H9 (cell line): ENCODE results near the gene TMC1. TPM values are rescaled to one million over a fixed set of nuclear protein-coding genes. Genes with fewer than 3 reads are reported as not detected.

Experiments
- DNase-seq: peaks from one replicate; pipeline ENCODE4 v3.0.0-alpha.2; 2017
- H2AFZ ChIP-seq: one replicate; pipeline ENCODE4 v1.6.1; 2013; ENCODE audit warnings: mild to moderate bottlenecking, low read length, control low read depth, moderate library complexity
- H2AK5ac ChIP-seq: 2 replicates; pipeline ENCODE4 v1.6.1; 2013; ENCODE audit warnings: low read length, control low read depth, mixed read lengths; ENCODE audit not compliant: insufficient read length
- H2BK120ac ChIP-seq: one replicate; pipeline ENCODE4 v1.6.1; 2013; ENCODE audit warnings: low read depth, mild to moderate bottlenecking, low read length, control low read depth, inconsistent platforms; ENCODE audit not compliant: poor library complexity, severe bottlenecking
- H2BK12ac ChIP-seq: 2 replicates; pipeline ENCODE4 v1.6.1; 2013; ENCODE audit warnings: low read length, control low read depth, mixed read lengths, low read depth; ENCODE audit not compliant: insufficient read length
- H2BK15ac ChIP-seq: 2 replicates; pipeline ENCODE4 v1.6.1; 2013; ENCODE audit warnings: low read depth, low read length, control low read depth
- H2BK20ac ChIP-seq: one replicate; pipeline ENCODE4 v1.6.1; 2013; ENCODE audit warnings: low read depth, mild to moderate bottlenecking, low read length, control low read depth, inconsistent platforms; ENCODE audit not compliant: poor library complexity, severe bottlenecking
- H2BK5ac ChIP-seq: 2 replicates; pipeline ENCODE4 v1.6.1; 2013; ENCODE audit warnings: low read length, control low read depth, mixed read lengths; ENCODE audit not compliant: insufficient read length
- H3K14ac ChIP-seq: 2 replicates; pipeline ENCODE4 v1.6.1; 2013; ENCODE audit warnings: low read length, control low read depth; ENCODE audit not compliant: insufficient read depth
- H3K18ac ChIP-seq: 2 replicates; pipeline ENCODE4 v1.6.1; 2013; ENCODE audit warnings: low read depth, mild to moderate bottlenecking, mixed read lengths, low read length, control low read depth; ENCODE audit not compliant: insufficient read length
- H3K23ac ChIP-seq: 2 replicates; pipeline ENCODE4 v1.6.1; 2013; ENCODE audit warnings: low read length, control low read depth, mixed read lengths, low read depth; ENCODE audit not compliant: insufficient read length
- H3K23me2 ChIP-seq: 2 replicates; pipeline ENCODE4 v1.6.1; 2013; ENCODE audit warnings: low read depth, mild to moderate bottlenecking, mixed read lengths, low read length, control low read depth; ENCODE audit not compliant: insufficient read length, poor library complexity, severe bottlenecking
- H3K27ac ChIP-seq: 2 replicates; pipeline ENCODE4 v1.5.1; 2013; ENCODE audit warnings: low read length, control low read depth, mixed read lengths, low read depth; ENCODE audit not compliant: insufficient read length
- H3K27me3 ChIP-seq: 2 replicates; pipeline ENCODE4 v1.6.1; 2013; ENCODE audit warnings: low read length, control low read depth, inconsistent platforms; ENCODE audit not compliant: insufficient read depth
- H3K4ac ChIP-seq: 2 replicates; pipeline ENCODE4 v1.6.1; 2013; ENCODE audit warnings: low read depth, mild to moderate bottlenecking, control low read depth, inconsistent platforms, low read length, moderate library complexity
- H3K4me1 ChIP-seq: 2 replicates; pipeline ENCODE4 v1.6.1; 2013; ENCODE audit warnings: low read length, control low read depth, inconsistent platforms; ENCODE audit not compliant: insufficient read depth
- H3K4me2 ChIP-seq: 2 replicates; pipeline ENCODE4 v1.6.1; 2013; ENCODE audit warnings: low read length, control low read depth, mixed read lengths; ENCODE audit not compliant: insufficient read length, insufficient read depth
- H3K56ac ChIP-seq: 2 replicates; pipeline ENCODE4 v1.6.1; 2013; ENCODE audit warnings: low read depth, mild to moderate bottlenecking, mixed read lengths, low read length, control low read depth; ENCODE audit not compliant: insufficient read length
- H3K79me1 ChIP-seq: 2 replicates; pipeline ENCODE4 v1.6.1; 2013; ENCODE audit warnings: low read depth, mild to moderate bottlenecking, moderate library complexity, low read length, control low read depth, inconsistent platforms; ENCODE audit not compliant: insufficient read depth, poor library complexity, severe bottlenecking
- H3K79me2 ChIP-seq: 2 replicates; pipeline ENCODE4 v1.6.1; 2013; ENCODE audit warnings: low read length, control low read depth, inconsistent platforms; ENCODE audit not compliant: insufficient read depth
- H3K9ac ChIP-seq: 2 replicates; pipeline ENCODE4 v1.6.1; 2013; ENCODE audit warnings: low read length, control low read depth, mixed read lengths; ENCODE audit not compliant: insufficient read length; ENCODE audit errors: extremely low read depth
- H3K9me3 ChIP-seq: one replicate; pipeline ENCODE4 v1.6.1; 2013; ENCODE audit warnings: low read depth, low read length, inconsistent platforms; ENCODE audit not compliant: control insufficient read depth
- H3T11ph ChIP-seq: one replicate; pipeline ENCODE4 v1.6.1; 2013; ENCODE audit warnings: mild to moderate bottlenecking, low read length, control low read depth, inconsistent platforms
- H4K20me1 ChIP-seq: one replicate; pipeline ENCODE4 v1.6.1; 2013; ENCODE audit not compliant: control insufficient read depth, insufficient read length, insufficient read depth
- H4K5ac ChIP-seq: 2 replicates; pipeline ENCODE4 v1.6.1; 2013; ENCODE audit warnings: low read depth, mild to moderate bottlenecking, mixed read lengths, low read length, control low read depth; ENCODE audit not compliant: insufficient read length
- H4K8ac ChIP-seq: replicated peaks from 2 replicates; pipeline ENCODE4 v1.6.1; 2013; ENCODE audit warnings: low read length, control low read depth, mixed read lengths, low read depth; ENCODE audit not compliant: insufficient read length
- H4K91ac ChIP-seq: 2 replicates; pipeline ENCODE4 v1.6.1; 2013; ENCODE audit warnings: low read depth, mild to moderate bottlenecking, moderate library complexity, mixed read lengths, low read length, control low read depth; ENCODE audit not compliant: insufficient read length
- H3K27ac Mint-ChIP-seq, 3 experiments: 2 replicates in 2 of 3; 3 replicates in 1 of 3; pipeline ENCODE4 v1.8.0; 2020 to 2021; ENCODE audit warnings: mixed read lengths in 3 of 3, mild to moderate bottlenecking in 1 of 3, moderate library complexity in 1 of 3
- H3K27me3 Mint-ChIP-seq: 2 replicates; pipeline ENCODE4 v1.8.0; 2021; ENCODE audit warnings: low read depth, mild to moderate bottlenecking, moderate library complexity, mixed read lengths
- H3K36me3 Mint-ChIP-seq, 3 experiments: 2 replicates in 2 of 3; 3 replicates in 1 of 3; pipeline ENCODE4 v1.8.0; 2020 to 2021; ENCODE audit warnings: low read depth in 3 of 3, mixed read lengths in 3 of 3; ENCODE audit not compliant: insufficient read depth in 1 of 3
- H3K4me1 Mint-ChIP-seq, 2 experiments: 2 replicates each; pipeline ENCODE4 v1.8.0; 2020; ENCODE audit warnings: mixed read lengths in 2 of 2
- H3K4me3 Mint-ChIP-seq, 2 experiments: 2 replicates in 1 of 2; 3 replicates in 1 of 2; pipeline ENCODE4 v1.8.0; 2020 to 2021; ENCODE audit warnings: mild to moderate bottlenecking in 2 of 2, mixed read lengths in 2 of 2, moderate library complexity in 1 of 2
- H3K9me3 Mint-ChIP-seq, 2 experiments: 2 replicates in 1 of 2; 3 replicates in 1 of 2; pipeline ENCODE4 v1.8.0; 2020; ENCODE audit warnings: mild to moderate bottlenecking in 2 of 2, mixed read lengths in 2 of 2, moderate library complexity in 1 of 2
- CTCF ChIP-seq: fragments of 200-600 bp; sonication (generic); conservative IDR thresholded peaks from 3 replicates; pipeline ENCODE4 v1.8.0; 2021; ENCODE audit warnings: antibody characterized with exemption, mild to moderate bottlenecking
- WGBS: extraction: QIAGEN DNeasy Blood & Tissue Kit; methylation state at CpG from one replicate; pipeline ENCODE4 v1.1.7; 2013; ENCODE audit warnings: missing lambda C conversion rate, low lambda C conversion rate, mixed read lengths; ENCODE audit not compliant: insufficient read length; ENCODE audit errors: extremely low coverage; 5-methylcytosine and 5-hydroxymethylcytosine counted together
- total RNA-seq: library from RNA; stranded (reverse); gene quantifications from 2 replicates; pipeline ENCODE4 v1.2.1, GENCODE V29; 2021

Gene TMC1
- total RNA-seq, 1 experiment from 2014 or later, result 2.4 TPM

GRCh38 chr9:72675586-72675985 lies 154.2 kb downstream of the TMC1 start:
- H4K8ac ChIP-seq, result no peak overlapping the region
- H4K20me1 ChIP-seq, result no peaks in the 10 kb centered on the region
- no peak overlapping the region for H2BK20ac ChIP-seq
- no peaks in the 10 kb centered on the region for H3K9me3 ChIP-seq
- H4K5ac ChIP-seq, result no peak overlapping the region
- H3K4me1 ChIP-seq, result no peaks in the 10 kb centered on the region; the same call in 1 of the 2 replicates
- no peak overlapping the region for H3K18ac ChIP-seq
- no peaks in the 10 kb centered on the region for H3K79me2 ChIP-seq
- no peak overlapping the region for H3K14ac ChIP-seq
- no CpG with 5 or more reads among the region's 1 CpG for WGBS
- H3K23ac ChIP-seq, result no peak overlapping the region
- H3K4me2 ChIP-seq, result no peak overlapping the region
- Mint-ChIP-seq H3K27ac (no peak overlapping the region), H3K4me1 (peaks cover 20 to 21% of the 10 kb centered on the region in 2 experiments), H3K36me3 (peaks cover 0 to 45% (median 3%) of the 10 kb centered on the region in 3 experiments; a peak in 3 of 7 replicates), H3K4me3 (no peak overlapping the region), H3K9me3 (peaks cover 0 to 10% of the 10 kb centered on the region in 2 experiments; a peak in 2 of 5 replicates), H3K27me3 (no peaks in the 10 kb centered on the region; the same call in 1 of the 2 replicates)
- H2AFZ ChIP-seq, result no peak overlapping the region
- no peak for DNase-seq
- H3K23me2 ChIP-seq, result no peaks in the 10 kb centered on the region
- H3K27ac ChIP-seq, result no peak overlapping the region
- H3K9ac ChIP-seq, result no peak overlapping the region
- H3T11ph ChIP-seq, result no peak overlapping the region
- no peak for TF ChIP-seq CTCF
- no peak overlapping the region for H4K91ac ChIP-seq
- no peak overlapping the region for H2BK15ac ChIP-seq
- no peak overlapping the region for H2BK5ac ChIP-seq
- H3K4ac ChIP-seq, result no peak overlapping the region
- H2AK5ac ChIP-seq, result no peak overlapping the region
- no peak overlapping the region for H2BK120ac ChIP-seq
- no peaks in the 10 kb centered on the region for H3K27me3 ChIP-seq
- H3K79me1 ChIP-seq, result no peaks in the 10 kb centered on the region
- no peak overlapping the region for H3K56ac ChIP-seq
- H2BK12ac ChIP-seq, result no peak overlapping the region
